Endothelial cell (in vitro differentiated cells): ENCODE data around the gene TMEM253. TPM values are rescaled to one million over a fixed set of nuclear protein-coding genes. Genes with fewer than 3 reads are reported as not detected.
A peak's percentile ranks its signal among the peaks of the same experiment; 100 is the strongest.

ENCODE experiments used
- DNase-seq: peaks from one replicate; pipeline ENCODE4 v3.0.0; 2021; ENCODE audit warnings: low spot score
- H3K27ac Mint-ChIP-seq: one replicate; pipeline ENCODE4 v1.8.0; 2021; ENCODE audit warnings: mixed read lengths, inconsistent platforms; ENCODE audit not compliant: unreplicated experiment
- H3K27me3 Mint-ChIP-seq: one replicate; pipeline ENCODE4 v1.8.0; 2021; ENCODE audit warnings: mild to moderate bottlenecking, moderate library complexity, mixed read lengths, inconsistent platforms; ENCODE audit not compliant: unreplicated experiment
- H3K36me3 Mint-ChIP-seq: one replicate; pipeline ENCODE4 v1.8.0; 2021; ENCODE audit warnings: mild to moderate bottlenecking, low read depth, mixed read lengths, inconsistent platforms; ENCODE audit not compliant: unreplicated experiment
- H3K4me1 Mint-ChIP-seq: one replicate; pipeline ENCODE4 v1.8.0; 2021; ENCODE audit warnings: mild to moderate bottlenecking, mixed read lengths, inconsistent platforms; ENCODE audit not compliant: unreplicated experiment
- H3K4me3 Mint-ChIP-seq: one replicate; pipeline ENCODE4 v1.8.0; 2021; ENCODE audit warnings: mild to moderate bottlenecking, mixed read lengths, inconsistent platforms; ENCODE audit not compliant: unreplicated experiment
- H3K9me3 Mint-ChIP-seq: one replicate; pipeline ENCODE4 v1.8.0; 2021; ENCODE audit warnings: mixed read lengths, inconsistent platforms; ENCODE audit not compliant: unreplicated experiment
- CTCF ChIP-seq: fragments of 200-600 bp; sonication (generic); IDR thresholded peaks from one replicate; pipeline ENCODE4 v1.5.0; 2021; ENCODE audit warnings: antibody characterized with exemption; ENCODE audit not compliant: unreplicated experiment
- total RNA-seq: library from RNA; stranded (reverse); fragmentation: NEBNext Ultra II Directional; extraction: Animal tissue kit (Norgen Biotek cat#: 25700); gene quantifications from one replicate; pipeline ENCODE4 v1.2.1, GENCODE V29; 2021; ENCODE audit not compliant: unreplicated experiment

The TMEM253 gene
- total RNA-seq, 1 donor from 2014 or later: 0.90 TPM

- peak; percentile 51 for DNase-seq
- H3K36me3 Mint-ChIP-seq: peaks cover 8% of the 10 kb centered on the region
- no peak for TF ChIP-seq CTCF
- peak overlapping the region; percentile 90 for H3K4me3 Mint-ChIP-seq
- H3K27ac Mint-ChIP-seq: peak overlapping the region; percentile 74
- no peaks in the 10 kb centered on the region for H3K9me3 Mint-ChIP-seq
- peaks cover 20% of the 10 kb centered on the region for H3K27me3 Mint-ChIP-seq
- peaks cover 15% of the 10 kb centered on the region for H3K4me1 Mint-ChIP-seq
Observed at GRCh38 chr14:21070610-21071224, 30.1 kb upstream of the TMEM253 start.

DNA sequence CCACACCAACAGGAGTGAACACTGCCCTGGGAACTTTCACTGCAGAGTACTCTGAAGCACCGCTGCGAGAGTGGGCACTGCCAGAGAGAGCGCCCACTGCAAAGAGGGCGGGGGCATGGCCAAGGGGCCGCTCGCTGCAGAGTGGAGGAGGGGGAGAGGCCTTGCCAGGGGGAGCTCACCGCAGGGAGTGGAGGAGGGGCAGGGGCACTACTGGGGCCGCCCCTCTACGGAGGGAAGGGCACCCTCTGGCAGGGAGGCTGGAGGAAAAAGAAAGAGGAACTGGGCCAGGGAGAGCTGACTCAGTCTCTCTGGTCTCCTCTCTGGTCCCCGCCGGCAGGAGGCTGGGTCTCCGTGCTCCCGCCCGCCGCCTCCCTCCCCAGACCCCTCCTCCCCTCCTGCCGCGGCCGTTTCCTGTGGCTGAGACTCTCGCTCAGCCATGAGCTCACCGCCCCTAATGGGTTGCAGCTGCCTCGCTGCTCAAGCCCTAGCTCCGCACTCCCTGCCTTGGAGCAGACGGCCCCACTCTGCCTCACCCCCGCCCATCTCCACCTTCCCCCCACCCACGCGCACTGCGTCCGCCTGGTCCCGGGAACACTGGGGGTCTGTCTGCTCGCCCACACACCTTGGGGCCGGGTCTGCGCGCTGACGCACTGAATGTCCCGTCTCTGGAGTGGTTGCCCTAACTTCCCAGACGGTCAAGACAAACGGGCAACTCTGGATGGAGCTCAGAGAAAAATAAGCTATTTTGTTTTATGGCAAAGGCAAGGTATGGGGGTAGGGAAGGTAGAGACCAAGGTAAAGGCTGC, 29.4 kb upstream of the TMEM253 start:
- H3K9me3 Mint-ChIP-seq: no peaks in the 10 kb centered on the region
- H3K4me3 Mint-ChIP-seq: peak overlapping the region; percentile 90
- H3K27me3 Mint-ChIP-seq: peaks cover 22% of the 10 kb centered on the region
- H3K4me1 Mint-ChIP-seq: peaks cover 15% of the 10 kb centered on the region
- H3K27ac Mint-ChIP-seq: peak overlapping the region; percentile 74
- no peak for TF ChIP-seq CTCF
- peaks cover 14% of the 10 kb centered on the region for H3K36me3 Mint-ChIP-seq
- peak; percentile 73 for DNase-seq

- Mint-ChIP-seq H3K27ac (peak overlapping the region; percentile 72), H3K4me3 (peak overlapping the region; percentile 47), H3K36me3 (peaks cover 14% of the 10 kb centered on the region), H3K4me1 (peaks cover 15% of the 10 kb centered on the region), H3K27me3 (peaks cover 22% of the 10 kb centered on the region), H3K9me3 (no peaks in the 10 kb centered on the region)
- no peak for DNase-seq
- no peak for TF ChIP-seq CTCF
Observed at GRCh38 chr14:21072031-21072473, 28.8 kb upstream of the TMEM253 start.

GRCh38 chr14:21072781-21073339, 28.0 kb upstream of the TMEM253 start:
- no peak for TF ChIP-seq CTCF
- peak overlapping the region; percentile 12 for H3K4me3 Mint-ChIP-seq
- peaks cover 15% of the 10 kb centered on the region for H3K4me1 Mint-ChIP-seq
- DNase-seq: no peak
- peaks cover 19% of the 10 kb centered on the region for H3K36me3 Mint-ChIP-seq
- peaks cover 22% of the 10 kb centered on the region for H3K27me3 Mint-ChIP-seq
- H3K27ac Mint-ChIP-seq: peak overlapping the region; percentile 72
- no peaks in the 10 kb centered on the region for H3K9me3 Mint-ChIP-seq
